ENCODE data around the gene AZIN2.
"Not testable (repeated sequence)": the region's sequence is repeated elsewhere in the genome, so short reads cannot be mapped to it uniquely, and the experiment has no call there.

The AZIN2 gene

GRCh38 chr1:33096363-33097005 is 15.5 kb downstream of the AZIN2 start:
- no peak for DNase-seq

GRCh38 chr1:33097137-33097611 is 16.2 kb downstream of the AZIN2 start:
- DNase-seq, result no peak

- DNase-seq, result no peak
Measured at GRCh38 chr1:33097762-33098161, 16.8 kb downstream of the AZIN2 start.

- no peak for DNase-seq
Measured at GRCh38 chr1:33098371-33098770, 17.4 kb downstream of the AZIN2 start.

GRCh38 chr1:33099290-33100118 is 18.6 kb downstream of the AZIN2 start:
- peak; percentile 77 for DNase-seq

- not testable (repeated sequence) for DNase-seq
Measured at GRCh38 chr1:33100119-33100415, 19.1 kb downstream of the AZIN2 start.

GRCh38 chr1:33110477-33110876 is 29.5 kb downstream of the AZIN2 start:
- DNase-seq, result no peak

- no peak for DNase-seq
Measured at GRCh38 chr1:33111965-33112364, 31.0 kb downstream of the AZIN2 start.

- DNase-seq, result no peak
Measured at GRCh38 chr1:33117440-33118085, 36.6 kb downstream of the AZIN2 start.

- no peak for DNase-seq
Measured at GRCh38 chr1:33118274-33118673, 37.3 kb downstream of the AZIN2 start.

- no peak for DNase-seq
Measured at GRCh38 chr1:33119050-33119449, 38.1 kb downstream of the AZIN2 start.

- DNase-seq, result no peak
Measured at GRCh38 chr1:33119532-33120217, 38.7 kb downstream of the AZIN2 start.

- no peak for DNase-seq
Measured at GRCh38 chr1:33120436-33121231, 39.7 kb downstream of the AZIN2 start.

- DNase-seq, result no peak
Measured at GRCh38 chr1:33121728-33122127, 40.8 kb downstream of the AZIN2 start.

- no peak for DNase-seq
Measured at GRCh38 chr1:33122483-33123178, 41.7 kb downstream of the AZIN2 start.

- DNase-seq, result no peak
Measured at GRCh38 chr1:33123266-33123665, 42.3 kb downstream of the AZIN2 start.

GRCh38 chr1:33124647-33125046 is 43.7 kb downstream of the AZIN2 start:
- not testable (repeated sequence) for DNase-seq

- no peak for DNase-seq
Measured at GRCh38 chr1:33126411-33127000, 45.6 kb downstream of the AZIN2 start.

- DNase-seq, result peak; percentile 100
Measured at GRCh38 chr1:33127001-33127823, 46.3 kb downstream of the AZIN2 start.

- no peak for DNase-seq
Measured at GRCh38 chr1:33128781-33129180, 47.8 kb downstream of the AZIN2 start.

- DNase-seq, result peak; percentile 42
Measured at GRCh38 chr1:33130297-33130696, 49.3 kb downstream of the AZIN2 start.
